HCT116 (cell line): ENCODE data around the gene INPP5D. TPM values are rescaled to one million over a fixed set of nuclear protein-coding genes. Genes with fewer than 3 reads are reported as not detected.

Source experiments
- ATAC-seq: fragments of 200-7000 bp; cut with Tn5 transposase; 2 replicates; pipeline ENCODE4 v1.9.1; 2020; ENCODE audit warnings: mild to moderate bottlenecking, moderate library complexity
- BruUV-seq: library from RNA; stranded (reverse); fragments of 400-500 nt; replicated peaks from 2 replicates; lab custom pipeline; 2021; lab: Mats Ljungman, UMichigan
- CTCF ChIA-PET: fragments of 300-600 bp; sonication (Branson Sonifier 250); formaldehyde crosslinking; loops from one replicate; lab custom pipeline; 2021; ENCODE audit warnings: antibody characterized with exemption; lab: Charles Lee
- POLR2A ChIA-PET: fragments of 300-600, 350-600 bp; sonication (Branson Sonifier 250); formaldehyde crosslinking; loops from one replicate; lab custom pipeline; 2021; ENCODE audit warnings: antibody characterized with exemption; lab: Charles Lee
- RAD21 ChIA-PET, 2 experiments: fragments of 300-600 bp; sonication (Branson Sonifier 250); formaldehyde crosslinking; loops; one replicate each; lab custom pipeline; 2023; ENCODE audit warnings: low total read pairs in 2 of 2; ENCODE audit not compliant: uncharacterized antibody in 2 of 2, unreplicated experiment in 2 of 2, low non-redundant PET in 1 of 2; lab: Charles Lee
- DNase-seq: peaks from one replicate; pipeline ENCODE4 v3.0.0-alpha.2; 2010; ENCODE audit warnings: low read depth, low spot score
- H2AFZ ChIP-seq: fragments of 200-600 bp; shearing (Covaris generic), sonication (generic); 2 replicates; pipeline ENCODE4 v1.6.1; 2017; ENCODE audit warnings: low read depth, mixed run types, mixed read lengths, antibody characterized with exemption, low read length; ENCODE audit not compliant: poor library complexity, severe bottlenecking
- H3K27ac ChIP-seq: 2 replicates; pipeline ENCODE4 v1.5.1; 2012; ENCODE audit warnings: low read depth, low read length
- H3K27me3 ChIP-seq: fragments of 200-600 bp; sonication (generic); 2 replicates; pipeline ENCODE4 v1.6.1; 2016; ENCODE audit warnings: mixed run types, low read length, mixed read lengths; ENCODE audit not compliant: insufficient read depth
- H3K36me3 ChIP-seq, 2 experiments: fragments of 200-500 bp in 1 of 2; fragments of 200-600 bp in 1 of 2; sonication (Bioruptor generic) in 1 of 2; sonication (generic) in 1 of 2; 2 replicates each; pipeline versions ENCODE4 v1.5.1 to v1.6.1; 2014 to 2016; ENCODE audit warnings: low read length in 2 of 2, inconsistent platforms in 1 of 2, mixed read lengths in 1 of 2, mixed run types in 1 of 2; ENCODE audit not compliant: insufficient read depth in 2 of 2, control insufficient read depth in 1 of 2
- H3K4me1 ChIP-seq, 2 experiments: fragments of 200-600 bp in 1 of 2; sonication (generic) in 1 of 2; 2 replicates each; pipeline versions ENCODE4 v1.5.1 to v1.6.1; 2012 to 2017; ENCODE audit warnings: low read length in 2 of 2, inconsistent platforms in 1 of 2, mild to moderate bottlenecking in 1 of 2, mixed read lengths in 1 of 2, mixed run types in 1 of 2, moderate library complexity in 1 of 2; ENCODE audit not compliant: insufficient read depth in 2 of 2, control insufficient read depth in 1 of 2
- H3K4me2 ChIP-seq: fragments of 200-600 bp; sonication (generic); 2 replicates; pipeline ENCODE4 v1.6.1; 2017; ENCODE audit warnings: mixed run types, low read length, mixed read lengths
- H3K4me3 ChIP-seq, 2 experiments: fragments of 200-600 bp in 1 of 2; sonication (generic) in 1 of 2; replicated peaks in 1 of 2; 2 replicates each; pipeline ENCODE4 v1.5.1; 2011 to 2016; ENCODE audit warnings: low read length in 2 of 2, control low read depth in 1 of 2, low read depth in 1 of 2, mild to moderate bottlenecking in 1 of 2, mixed read lengths in 1 of 2, mixed run types in 1 of 2
- H3K79me2 ChIP-seq: fragments of 200-600 bp; sonication (generic); 2 replicates; pipeline ENCODE4 v1.6.1; 2017; ENCODE audit warnings: mild to moderate bottlenecking, mixed run types, low read length, moderate library complexity, mixed read lengths; ENCODE audit not compliant: insufficient read depth
- H3K9ac ChIP-seq: fragments of 200-600 bp; sonication (generic); 2 replicates; pipeline ENCODE4 v1.6.1; 2016; ENCODE audit warnings: low read length, mixed read lengths
- H3K9me2 ChIP-seq: fragments of 200-600 bp; sonication (generic), shearing (Covaris generic); 2 replicates; pipeline ENCODE4 v1.6.1; 2017; ENCODE audit warnings: mixed run types, mild to moderate bottlenecking, moderate library complexity; ENCODE audit not compliant: insufficient read depth
- H3K9me3 ChIP-seq, 2 experiments: fragments of 200-500 bp in 1 of 2; fragments of 200-600 bp in 1 of 2; sonication (Bioruptor generic) in 1 of 2; sonication (generic) in 1 of 2; 2 replicates each; pipeline ENCODE4 v1.6.1; 2014 to 2017; ENCODE audit warnings: low read length in 2 of 2, mixed read lengths in 2 of 2, inconsistent platforms in 1 of 2, low read depth in 1 of 2, mild to moderate bottlenecking in 1 of 2, mixed run types in 1 of 2, moderate library complexity in 1 of 2; ENCODE audit not compliant: control insufficient read depth in 1 of 2, insufficient read depth in 1 of 2
- H4K20me1 ChIP-seq: fragments of 200-600 bp; sonication (generic), shearing (Covaris generic); 2 replicates; pipeline ENCODE4 v1.6.1; 2017; ENCODE audit warnings: mixed run types, mild to moderate bottlenecking, moderate library complexity; ENCODE audit not compliant: insufficient read depth
- CEBPB ChIP-seq: IDR thresholded peaks from 2 replicates; pipeline ENCODE4 v1.6.1; 2012; ENCODE audit warnings: low read depth
- POLR2AphosphoS5 ChIP-seq: IDR thresholded peaks from 2 replicates; pipeline ENCODE4 v1.6.1; 2011; ENCODE audit warnings: mild to moderate bottlenecking, low read depth, low read length, moderate library complexity
- YY1 ChIP-seq: IDR thresholded peaks from 2 replicates; pipeline ENCODE4 v1.6.1; 2011; ENCODE audit warnings: low read length, low read depth, moderate library complexity, mild to moderate bottlenecking; ENCODE audit not compliant: insufficient replicate concordance; ENCODE audit errors: extremely low read depth
- ZNF274 ChIP-seq: fragments of 200-500 bp; sonication (Bioruptor generic); IDR thresholded peaks from 2 replicates; pipeline ENCODE4 v1.6.1; 2014; ENCODE audit warnings: mild to moderate bottlenecking, low read depth, low read length, inconsistent platforms
- intact Hi-C: fragments of 100-400 bp; cut with micrococcal nuclease; formaldehyde crosslinking; loops from 2 replicates; pipeline ENCODE4 v1.10.0; 2022
- total RNA-seq: library from RNA; stranded (reverse); gene quantifications from one replicate; pipeline ENCODE4 v1.2.1, GENCODE V29; 2021; ENCODE audit not compliant: unreplicated experiment
- TF ChIP-seq, protein P1 (sequence below): IDR thresholded peaks from 2 replicates; pipeline ENCODE4 v1.6.1; 2011; ENCODE audit warnings: mild to moderate bottlenecking, low read length, moderate library complexity; ENCODE audit not compliant: insufficient replicate concordance; ENCODE audit errors: extremely low read depth
- TF ChIP-seq, protein P2 (sequence below): IDR thresholded peaks from 2 replicates; pipeline ENCODE4 v1.6.1; 2012; ENCODE audit warnings: low read depth

The INPP5D gene
- total RNA-seq, 1 experiment from 2014 or later, result 1.8 TPM

DNA sequence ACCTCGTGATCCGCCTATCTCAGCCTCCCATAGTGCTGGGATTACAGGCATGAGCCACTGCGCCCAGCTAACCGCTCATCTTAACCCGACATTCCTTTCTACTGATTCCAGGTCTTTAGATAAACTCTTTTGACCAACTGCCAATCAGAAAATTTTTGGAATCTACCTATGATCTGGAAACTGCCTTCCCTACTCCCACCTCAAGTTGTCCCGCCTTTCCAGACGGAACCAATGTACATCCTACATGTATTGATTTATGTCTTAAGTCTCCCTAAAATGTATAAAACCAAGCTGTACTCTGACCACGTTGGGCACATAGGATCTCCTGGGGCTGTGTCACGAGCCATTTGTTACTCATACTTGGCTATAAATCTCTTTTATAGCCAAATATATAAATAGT is 30.8 kb upstream of the INPP5D start:
- no peak for DNase-seq
- CTCF ChIA-PET, result interaction anchor here (0.7 to 3.3 kb wide), 12 partner anchors 10 to 222 kb away, joined by 3 to 32 read pairs (median 4); partner anchors contain the start of gene ATG16L1
- peak overlapping the region; percentile 99 for H2AFZ ChIP-seq
- no peak overlapping the region for H3K27ac ChIP-seq
- RAD21 ChIA-PET, result interaction anchor here (0.9 to 1.6 kb wide), 6 partner anchors 47 to 176 kb away, joined by 3 to 7 read pairs (median 4); no protein-coding TSS in a partner anchor
- H3K9me3 ChIP-seq, result no peaks in the 10 kb centered on the region
- no peaks in the 10 kb centered on the region for H3K9me2 ChIP-seq
- POLR2A ChIA-PET, result interaction anchor here (0.7 to 1.3 kb wide), 3 partner anchors 49 to 127 kb away, joined by 3 to 4 read pairs (median 4); no protein-coding TSS in a partner anchor
- no peak overlapping the region for H3K4me3 ChIP-seq
- no peak overlapping the region for H3K9ac ChIP-seq
- peaks cover 10 to 41% of the 10 kb centered on the region in 2 experiments; a peak in 3 of 4 replicates for H3K4me1 ChIP-seq
- TF ChIP-seq YY1, result no peak
- 0 out of 2 replicates have a peak, but pooled peaks have one; percentile 33 for TF ChIP-seq CEBPB
- TF ChIP-seq, all 23 proteins: peak for 1
- intact Hi-C loops, result loop anchor here (1.0 to 5.0 kb wide), 3 partner anchors 49 to 176 kb away; no protein-coding TSS in a partner anchor
- Histone ChIP-seq H3K27me3 (no peaks in the 10 kb centered on the region), H3K36me3 (no peaks in the 10 kb centered on the region), H3K79me2 (no peaks in the 10 kb centered on the region), H4K20me1 (no peaks in the 10 kb centered on the region), H3K4me2 (peak overlapping the region; percentile 37)
- ATAC-seq, result peak; percentile 41
- no TSS peak for BruUV-seq

DNA sequence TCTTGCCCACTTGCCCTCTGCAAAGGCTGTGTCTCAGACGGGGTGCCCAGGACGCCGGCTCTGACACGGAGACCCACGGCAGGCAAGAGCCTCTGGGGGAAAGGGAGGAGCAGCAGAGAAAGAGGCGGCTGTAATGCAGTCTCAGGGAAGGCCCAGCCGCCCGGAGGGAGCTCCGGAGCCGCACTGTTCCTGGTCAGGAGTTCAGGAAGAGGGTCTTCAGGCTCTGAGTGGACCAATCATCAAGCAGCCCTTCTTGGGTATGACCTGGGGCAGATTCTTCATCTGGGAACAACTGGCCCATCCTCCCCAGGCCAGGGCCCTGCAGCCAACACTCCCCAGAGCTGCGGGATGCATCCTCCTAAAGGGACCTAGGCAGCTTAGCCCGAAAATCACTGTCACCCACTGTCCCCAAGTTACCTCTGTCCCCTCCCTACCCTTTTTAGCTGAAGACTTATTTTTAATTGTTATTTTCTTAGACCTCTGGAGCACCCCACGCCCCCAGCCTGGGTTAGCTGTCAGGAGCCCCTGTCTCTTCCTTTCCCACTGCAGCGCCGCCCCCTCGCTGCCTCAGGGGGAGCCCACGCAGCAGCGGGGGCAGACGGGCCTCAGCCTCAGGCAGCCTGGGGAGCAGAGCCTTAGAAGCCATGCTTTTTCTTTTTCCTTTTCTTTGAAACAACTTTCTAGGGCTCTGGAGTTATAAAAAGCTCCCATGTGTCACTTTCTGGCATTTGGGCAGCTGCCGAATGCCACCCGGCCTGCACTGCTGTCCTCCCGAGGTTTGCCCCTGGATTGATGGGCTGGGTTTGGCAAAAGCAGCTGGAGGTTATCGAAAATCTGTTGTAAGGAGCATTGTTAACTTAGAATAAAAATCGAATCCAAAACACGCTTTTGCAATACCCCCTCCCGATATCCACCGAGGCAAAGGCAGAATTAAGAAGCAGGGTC is 28.3 kb upstream of the INPP5D start:
- POLR2A ChIA-PET, result no interaction called here
- CTCF ChIA-PET, result interaction anchor here (0.7 kb wide), 1 partner anchor 179 kb away, joined by 3 read pairs; no protein-coding TSS in a partner anchor
- peaks cover 0 to 4% of the 10 kb centered on the region in 2 experiments; a peak in 1 of 4 replicates for H3K9me3 ChIP-seq
- H3K9me2 ChIP-seq, result no peaks in the 10 kb centered on the region
- H3K4me3 ChIP-seq, result no peak overlapping the region
- H3K79me2 ChIP-seq, result no peaks in the 10 kb centered on the region
- RAD21 ChIA-PET, result no interaction called here
- no peak overlapping the region for H2AFZ ChIP-seq
- BruUV-seq, result no TSS peak
- no peaks in the 10 kb centered on the region for H3K27me3 ChIP-seq
- no peaks in the 10 kb centered on the region for H3K36me3 ChIP-seq
- ATAC-seq, result no peak
- no peak overlapping the region for H3K9ac ChIP-seq
- intact Hi-C loops, result no loop called here
- TF ChIP-seq ZNF274, result no peak
- TF ChIP-seq, protein P1, sequence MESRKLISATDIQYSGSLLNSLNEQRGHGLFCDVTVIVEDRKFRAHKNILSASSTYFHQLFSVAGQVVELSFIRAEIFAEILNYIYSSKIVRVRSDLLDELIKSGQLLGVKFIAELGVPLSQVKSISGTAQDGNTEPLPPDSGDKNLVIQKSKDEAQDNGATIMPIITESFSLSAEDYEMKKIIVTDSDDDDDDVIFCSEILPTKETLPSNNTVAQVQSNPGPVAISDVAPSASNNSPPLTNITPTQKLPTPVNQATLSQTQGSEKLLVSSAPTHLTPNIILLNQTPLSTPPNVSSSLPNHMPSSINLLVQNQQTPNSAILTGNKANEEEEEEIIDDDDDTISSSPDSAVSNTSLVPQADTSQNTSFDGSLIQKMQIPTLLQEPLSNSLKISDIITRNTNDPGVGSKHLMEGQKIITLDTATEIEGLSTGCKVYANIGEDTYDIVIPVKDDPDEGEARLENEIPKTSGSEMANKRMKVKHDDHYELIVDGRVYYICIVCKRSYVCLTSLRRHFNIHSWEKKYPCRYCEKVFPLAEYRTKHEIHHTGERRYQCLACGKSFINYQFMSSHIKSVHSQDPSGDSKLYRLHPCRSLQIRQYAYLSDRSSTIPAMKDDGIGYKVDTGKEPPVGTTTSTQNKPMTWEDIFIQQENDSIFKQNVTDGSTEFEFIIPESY, result no peak
- TF ChIP-seq, protein P2, sequence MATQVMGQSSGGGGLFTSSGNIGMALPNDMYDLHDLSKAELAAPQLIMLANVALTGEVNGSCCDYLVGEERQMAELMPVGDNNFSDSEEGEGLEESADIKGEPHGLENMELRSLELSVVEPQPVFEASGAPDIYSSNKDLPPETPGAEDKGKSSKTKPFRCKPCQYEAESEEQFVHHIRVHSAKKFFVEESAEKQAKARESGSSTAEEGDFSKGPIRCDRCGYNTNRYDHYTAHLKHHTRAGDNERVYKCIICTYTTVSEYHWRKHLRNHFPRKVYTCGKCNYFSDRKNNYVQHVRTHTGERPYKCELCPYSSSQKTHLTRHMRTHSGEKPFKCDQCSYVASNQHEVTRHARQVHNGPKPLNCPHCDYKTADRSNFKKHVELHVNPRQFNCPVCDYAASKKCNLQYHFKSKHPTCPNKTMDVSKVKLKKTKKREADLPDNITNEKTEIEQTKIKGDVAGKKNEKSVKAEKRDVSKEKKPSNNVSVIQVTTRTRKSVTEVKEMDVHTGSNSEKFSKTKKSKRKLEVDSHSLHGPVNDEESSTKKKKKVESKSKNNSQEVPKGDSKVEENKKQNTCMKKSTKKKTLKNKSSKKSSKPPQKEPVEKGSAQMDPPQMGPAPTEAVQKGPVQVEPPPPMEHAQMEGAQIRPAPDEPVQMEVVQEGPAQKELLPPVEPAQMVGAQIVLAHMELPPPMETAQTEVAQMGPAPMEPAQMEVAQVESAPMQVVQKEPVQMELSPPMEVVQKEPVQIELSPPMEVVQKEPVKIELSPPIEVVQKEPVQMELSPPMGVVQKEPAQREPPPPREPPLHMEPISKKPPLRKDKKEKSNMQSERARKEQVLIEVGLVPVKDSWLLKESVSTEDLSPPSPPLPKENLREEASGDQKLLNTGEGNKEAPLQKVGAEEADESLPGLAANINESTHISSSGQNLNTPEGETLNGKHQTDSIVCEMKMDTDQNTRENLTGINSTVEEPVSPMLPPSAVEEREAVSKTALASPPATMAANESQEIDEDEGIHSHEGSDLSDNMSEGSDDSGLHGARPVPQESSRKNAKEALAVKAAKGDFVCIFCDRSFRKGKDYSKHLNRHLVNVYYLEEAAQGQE, result no peak
- no peak for TF ChIP-seq POLR2AphosphoS5
- no peak overlapping the region for H3K27ac ChIP-seq
- no peak overlapping the region for H3K4me2 ChIP-seq
- DNase-seq, result no peak
- peaks cover 3 to 27% of the 10 kb centered on the region in 2 experiments; a peak in 3 of 4 replicates for H3K4me1 ChIP-seq
- no peaks in the 10 kb centered on the region for H4K20me1 ChIP-seq
